OCI-LY7 (cell line): ENCODE data around the gene FHL1. TPM values are rescaled to one million over a fixed set of nuclear protein-coding genes. Genes with fewer than 3 reads are reported as not detected.
A peak's percentile ranks its signal among the peaks of the same experiment; 100 is the strongest.

ENCODE experiments used
- BruUV-seq: library from RNA; stranded (reverse); fragments of 400-500 nt; replicated peaks from 2 replicates; lab custom pipeline; 2021; lab: Mats Ljungman, UMichigan
- CTCF ChIA-PET: fragments of 300-600 bp; sonication (Branson Sonifier 250); formaldehyde crosslinking; loops from one replicate; lab custom pipeline; 2022; ENCODE audit warnings: antibody characterized with exemption; ENCODE audit not compliant: unreplicated experiment; lab: Charles Lee
- POLR2A ChIA-PET: fragments of 300-600 bp; sonication (Branson Sonifier 250); formaldehyde crosslinking; loops from one replicate; lab custom pipeline; 2022; ENCODE audit warnings: antibody characterized with exemption; lab: Charles Lee
- DNase-seq: peaks from one replicate; pipeline ENCODE4 v3.0.0-alpha.2; 2015; ENCODE audit warnings: low spot score
- H2AFZ ChIP-seq: fragments of 200-600 bp; sonication (generic), shearing (Covaris generic); 2 replicates; pipeline ENCODE4 v1.6.1; 2014; ENCODE audit warnings: mild to moderate bottlenecking, antibody characterized with exemption, low read length, moderate library complexity
- H3K27ac ChIP-seq: fragments of 200-600 bp; sonication (generic); 2 replicates; pipeline ENCODE4 v1.5.1; 2014; ENCODE audit warnings: mixed run types, low read depth, mild to moderate bottlenecking, moderate library complexity, low read length, inconsistent platforms; ENCODE audit not compliant: poor library complexity, severe bottlenecking
- H3K36me3 ChIP-seq: fragments of 200-600 bp; sonication (generic); 2 replicates; pipeline ENCODE4 v1.6.1; 2014; ENCODE audit warnings: mild to moderate bottlenecking, antibody characterized with exemption, low read length, moderate library complexity, mixed read lengths; ENCODE audit not compliant: insufficient read depth
- H3K4me1 ChIP-seq: fragments of 200-600 bp; sonication (generic); 2 replicates; pipeline ENCODE4 v1.5.1; 2014; ENCODE audit warnings: mild to moderate bottlenecking, low read length; ENCODE audit not compliant: insufficient read depth, poor library complexity, severe bottlenecking
- H3K4me2 ChIP-seq: fragments of 200-600 bp; sonication (generic); 2 replicates; pipeline ENCODE4 v1.6.1; 2014; ENCODE audit warnings: mild to moderate bottlenecking, low read length
- H3K4me3 ChIP-seq: fragments of 200-600 bp; sonication (generic); 2 replicates; pipeline ENCODE4 v1.5.1; 2014; ENCODE audit warnings: mild to moderate bottlenecking, low read depth, low read length; ENCODE audit not compliant: poor library complexity, severe bottlenecking
- H3K79me2 ChIP-seq: fragments of 200-600 bp; sonication (generic); 2 replicates; pipeline ENCODE4 v1.6.1; 2016; ENCODE audit warnings: low read depth, mild to moderate bottlenecking, low read length, moderate library complexity, mixed read lengths; ENCODE audit not compliant: insufficient read depth
- H3K9me2 ChIP-seq: fragments of 200-600 bp; sonication (generic); 2 replicates; pipeline ENCODE4 v1.6.1; 2016; ENCODE audit warnings: mild to moderate bottlenecking, low read length, mixed read lengths; ENCODE audit not compliant: insufficient read depth
- H3K9me3 ChIP-seq: fragments of 200-600 bp; sonication (generic); 2 replicates; pipeline ENCODE4 v1.6.1; 2014; ENCODE audit warnings: mild to moderate bottlenecking, mixed run types, low read length, mixed read lengths
- H4K20me1 ChIP-seq: fragments of 200-600 bp; sonication (generic); 2 replicates; pipeline ENCODE4 v1.6.1; 2014; ENCODE audit warnings: mild to moderate bottlenecking, antibody characterized with exemption, low read length, moderate library complexity, mixed read lengths; ENCODE audit not compliant: insufficient read depth
- EZH2phosphoT487 ChIP-seq: fragments of 200-600 bp; sonication (generic); IDR thresholded peaks from 2 replicates; pipeline ENCODE4 v1.6.1; 2018; ENCODE audit warnings: low read depth, borderline replicate concordance, mild to moderate bottlenecking, mixed run types, antibody characterized with exemption, low read length, moderate library complexity, mixed read lengths
- intact Hi-C: fragments of 100-400 bp; cut with micrococcal nuclease; formaldehyde crosslinking; loops from one replicate; pipeline ENCODE4 v1.10.0; 2022; ENCODE audit not compliant: unreplicated experiment
- total RNA-seq, 2 experiments: library from RNA; depleted of rRNA in 1 of 2; stranded (reverse); fragments of >200 nt in 1 of 2; shearing (Covaris generic) in 1 of 2; gene quantifications; 2 replicates each; pipeline ENCODE4 v1.2.3, GENCODE V29; 2014 to 2022
- TF ChIP-seq, protein P1 (sequence below): fragments of 200-600 bp; sonication (generic); conservative IDR thresholded peaks from 2 replicates; pipeline ENCODE4 v1.5.1; 2014; ENCODE audit warnings: mild to moderate bottlenecking, antibody characterized with exemption, low read length, moderate library complexity, mixed read lengths

Gene FHL1
- total RNA-seq, 2 experiments from 2014 or later = 1.4 TPM; not detected in 1

DNA sequence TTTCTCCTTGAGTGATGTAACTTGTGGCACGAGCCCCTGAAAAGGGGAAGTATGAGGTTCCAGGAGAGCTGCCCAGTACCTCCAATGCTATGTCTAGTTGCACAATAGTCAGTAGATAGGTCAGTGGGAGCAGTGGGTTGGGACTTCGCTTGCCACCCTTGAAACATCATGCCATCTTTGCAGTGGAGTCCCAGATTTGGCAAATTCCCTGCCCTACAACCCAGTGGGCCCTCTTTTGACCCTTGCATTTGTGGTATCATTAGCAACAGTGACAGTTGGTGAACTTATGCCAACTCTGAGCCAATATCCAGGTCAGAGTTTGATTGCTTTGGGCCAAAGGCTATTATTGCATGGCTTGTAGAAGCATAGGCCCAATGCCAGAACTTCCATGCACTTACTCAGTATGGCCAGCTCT, 12.3 kb downstream of the FHL1 start:
- H3K4me2 ChIP-seq = no peak overlapping the region
- H3K9me2 ChIP-seq = no peaks in the 10 kb centered on the region
- H3K79me2 ChIP-seq = no peaks in the 10 kb centered on the region
- H4K20me1 ChIP-seq = no peaks in the 10 kb centered on the region
- H3K4me1 ChIP-seq = peaks cover 15% of the 10 kb centered on the region
- H2AFZ ChIP-seq = no peak overlapping the region
- intact Hi-C loops = loop anchor here (5.0 kb wide), 2 partner anchors 108 to 338 kb away; partner anchors contain the start of gene HTATSF1
- ChIA-PET POLR2A (no interaction called here), CTCF (no interaction called here)
- H3K36me3 ChIP-seq = no peaks in the 10 kb centered on the region
- no peak overlapping the region for H3K4me3 ChIP-seq
- H3K27ac ChIP-seq = no peak overlapping the region
- no peaks in the 10 kb centered on the region for H3K9me3 ChIP-seq
- DNase-seq = no peak
- no TSS peak for BruUV-seq
- no peak for TF ChIP-seq EZH2phosphoT487
- TF ChIP-seq, protein P1, sequence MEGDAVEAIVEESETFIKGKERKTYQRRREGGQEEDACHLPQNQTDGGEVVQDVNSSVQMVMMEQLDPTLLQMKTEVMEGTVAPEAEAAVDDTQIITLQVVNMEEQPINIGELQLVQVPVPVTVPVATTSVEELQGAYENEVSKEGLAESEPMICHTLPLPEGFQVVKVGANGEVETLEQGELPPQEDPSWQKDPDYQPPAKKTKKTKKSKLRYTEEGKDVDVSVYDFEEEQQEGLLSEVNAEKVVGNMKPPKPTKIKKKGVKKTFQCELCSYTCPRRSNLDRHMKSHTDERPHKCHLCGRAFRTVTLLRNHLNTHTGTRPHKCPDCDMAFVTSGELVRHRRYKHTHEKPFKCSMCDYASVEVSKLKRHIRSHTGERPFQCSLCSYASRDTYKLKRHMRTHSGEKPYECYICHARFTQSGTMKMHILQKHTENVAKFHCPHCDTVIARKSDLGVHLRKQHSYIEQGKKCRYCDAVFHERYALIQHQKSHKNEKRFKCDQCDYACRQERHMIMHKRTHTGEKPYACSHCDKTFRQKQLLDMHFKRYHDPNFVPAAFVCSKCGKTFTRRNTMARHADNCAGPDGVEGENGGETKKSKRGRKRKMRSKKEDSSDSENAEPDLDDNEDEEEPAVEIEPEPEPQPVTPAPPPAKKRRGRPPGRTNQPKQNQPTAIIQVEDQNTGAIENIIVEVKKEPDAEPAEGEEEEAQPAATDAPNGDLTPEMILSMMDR = no peak

DNA sequence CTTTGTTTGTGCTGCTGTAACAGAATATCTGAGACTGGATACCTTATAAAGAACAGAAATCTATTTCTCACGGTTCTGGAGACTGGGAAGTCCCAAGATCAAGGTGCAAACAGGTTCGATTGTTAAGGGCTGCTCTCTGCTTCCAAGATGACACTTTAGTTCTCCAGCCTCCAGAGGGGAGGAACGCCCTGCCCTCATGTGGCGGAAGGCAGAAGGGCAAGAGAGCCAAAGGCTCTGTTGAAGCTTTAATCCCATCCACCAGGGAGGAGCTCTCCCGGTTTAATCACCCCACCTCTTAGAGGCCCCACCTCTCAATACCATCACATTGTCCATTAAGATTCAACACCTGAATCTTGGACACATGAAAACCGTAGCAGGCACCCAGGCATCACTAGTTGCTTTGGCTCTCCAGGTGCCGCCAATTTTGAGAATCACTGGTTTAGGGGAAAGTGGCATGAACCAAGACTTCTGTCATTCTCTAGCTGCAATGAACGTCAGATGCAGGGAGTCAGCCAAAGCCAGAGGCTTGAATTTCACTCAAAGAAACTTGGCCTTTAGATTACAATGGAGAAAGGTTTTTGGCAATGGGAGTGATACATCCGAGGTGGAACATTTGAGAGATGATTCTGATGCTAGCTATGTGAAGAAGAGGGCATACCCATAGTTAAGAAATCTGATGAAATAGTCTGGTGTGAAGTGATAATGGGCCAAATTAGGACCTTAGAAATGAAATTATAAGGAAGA, 15.7 kb downstream of the FHL1 start:
- intact Hi-C loops = loop anchor here (2.0 to 5.0 kb wide), 2 partner anchors 104 to 134 kb away; no protein-coding TSS in a partner anchor
- no TSS peak for BruUV-seq
- peaks cover 1% of the 10 kb centered on the region for H3K4me1 ChIP-seq
- no peaks in the 10 kb centered on the region for H4K20me1 ChIP-seq
- no peak overlapping the region for H2AFZ ChIP-seq
- peak; percentile 42 for DNase-seq
- no peak overlapping the region for H3K4me2 ChIP-seq
- POLR2A ChIA-PET = interaction anchor here (1.0 kb wide), 1 partner anchor 137 kb away, joined by 3 read pairs; no protein-coding TSS in a partner anchor
- H3K9me2 ChIP-seq = no peaks in the 10 kb centered on the region
- H3K4me3 ChIP-seq = no peak overlapping the region
- H3K9me3 ChIP-seq = no peaks in the 10 kb centered on the region
- CTCF ChIA-PET = interaction anchor here (2.6 kb wide), 1 partner anchor 134 kb away, joined by 14 read pairs; no protein-coding TSS in a partner anchor
- TF ChIP-seq, protein P1 = peak; percentile 74
- TF ChIP-seq EZH2phosphoT487 = no peak
- H3K27ac ChIP-seq = no peak overlapping the region
- H3K79me2 ChIP-seq = no peaks in the 10 kb centered on the region
- no peaks in the 10 kb centered on the region for H3K36me3 ChIP-seq

GRCh38 chrX:136163689-136164088, 16.4 kb downstream of the FHL1 start:
- no TSS peak for BruUV-seq
- H4K20me1 ChIP-seq = no peaks in the 10 kb centered on the region
- H3K79me2 ChIP-seq = no peaks in the 10 kb centered on the region
- H3K4me3 ChIP-seq = no peak overlapping the region
- H3K4me2 ChIP-seq = no peak overlapping the region
- no peaks in the 10 kb centered on the region for H3K9me2 ChIP-seq
- no peak overlapping the region for H2AFZ ChIP-seq
- H3K4me1 ChIP-seq = no peaks in the 10 kb centered on the region
- no peaks in the 10 kb centered on the region for H3K9me3 ChIP-seq
- DNase-seq = no peak
- no peak overlapping the region for H3K27ac ChIP-seq
- H3K36me3 ChIP-seq = no peaks in the 10 kb centered on the region
- ChIA-PET CTCF (interaction anchor here (2.6 kb wide), 1 partner anchor 135 kb away, joined by 14 read pairs; no protein-coding TSS in a partner anchor), POLR2A (no interaction called here)
- intact Hi-C loops = loop anchor here (2.0 to 5.0 kb wide), 2 partner anchors 104 to 135 kb away; no protein-coding TSS in a partner anchor
- TF ChIP-seq, protein P1 = no peak
- TF ChIP-seq EZH2phosphoT487 = no peak
